Right lobe of liver (tissue), 6 donors: ENCODE measurements around the gene MCRIP1. TPM values are rescaled to one million over a fixed set of nuclear protein-coding genes. Genes with fewer than 3 reads are reported as not detected.
A peak's percentile ranks its signal among the peaks of the same experiment; 100 is the strongest.

ENCODE experiments used
- ATAC-seq, 4 donors: fragments of 200-7000 bp; cut with Tn5 transposase; one replicate each; pipeline ENCODE4 v1.9.1; 2020; ENCODE audit warnings: mild to moderate bottlenecking in 4 of 4, moderate library complexity in 4 of 4
- DNase-seq, 3 donors: peaks; one replicate each; pipeline ENCODE4 v3.0.0-alpha.2; 2020
- H3K27ac ChIP-seq, 3 donors: fragments of 200-600 bp; one replicate each; pipeline ENCODE4 v1.8.0; 2022
- H3K27me3 ChIP-seq, 2 donors: fragments of 200-600 bp; one replicate each; pipeline ENCODE4 v1.8.0; 2022
- H3K36me3 ChIP-seq, 4 donors: fragments of 200-600 bp; sonication (generic) in 1 of 4; one replicate each; pipeline versions ENCODE4 v1.5.1 to v1.8.0; 2017 to 2022; ENCODE audit warnings: control low read depth in 1 of 4
- H3K4me1 ChIP-seq, 4 donors: fragments of 200-600 bp; sonication (generic) in 1 of 4; one replicate each; pipeline versions ENCODE4 v1.5.1 to v1.8.0; 2017 to 2022; ENCODE audit warnings: control low read depth in 1 of 4
- H3K4me3 ChIP-seq, 3 donors: fragments of 200-600 bp; one replicate each; pipeline ENCODE4 v1.8.0; 2022
- H3K9me3 ChIP-seq, 4 donors: fragments of 200-600 bp; sonication (generic) in 1 of 4; one replicate each; pipeline versions ENCODE4 v1.5.1 to v1.8.0; 2017 to 2022; ENCODE audit warnings: control low read depth in 1 of 4
- CTCF ChIP-seq, 4 donors: fragments of 200-600 bp in 3 of 4; fragments of 450-650 bp in 1 of 4; IDR thresholded peaks; one replicate each; pipeline versions ENCODE4 v1.5.1 to v1.8.0; 2016 to 2022; ENCODE audit warnings: antibody characterized with exemption in 4 of 4, mild to moderate bottlenecking in 2 of 4
- POLR2A ChIP-seq: fragments of 450-650 bp; IDR thresholded peaks from one replicate; pipeline ENCODE4 v1.6.1; 2017; ENCODE audit warnings: antibody characterized with exemption, mild to moderate bottlenecking
- WGBS: methylation state at CpG from one replicate; pipeline ENCODE4 v1.1.6; 2018; ENCODE audit warnings: low coverage, low lambda C conversion rate; ENCODE audit not compliant: insufficient coverage; ENCODE audit errors: missing lambda C conversion rate; 5-methylcytosine and 5-hydroxymethylcytosine counted together
- intact Hi-C, 2 donors: fragments of 100-400 bp; cut with DNase I; formaldehyde crosslinking; loops; one replicate each; pipeline versions ENCODE4 v1.11.2 to v1.14.1; 2022
- long read RNA-seq: library from polyadenylated mRNA; unstranded; transcript quantifications from one replicate; pipeline ENCODE4 v2.0.0, GENCODE V29; 2019
- total RNA-seq, 6 experiments: library from RNA; depleted of rRNA in 2 of 6; stranded (reverse); fragments of >200 nt in 2 of 6; fragmentation: NEBNext Ultra II Directional in 3 of 6; extraction: Animal tissue kit (Norgen Biotek cat#: 25700) in 3 of 6; gene quantifications; one replicate each; pipeline versions ENCODE4 v1.1.0 to v1.2.4, GENCODE V29; 2016 to 2023
- donor health status: DM: no; HTN: yes; CAD: no.
- donor health status: DM: no; HTN: no; CAD: no.
- donor health status: DM: no; HTN: no; CAD: no.
- donor health status: DM: no; HTN: yes; CAD: no.
- donor health status: DM: no; HTN: yes; CAD: no.

MCRIP1 gene
- 10 to 100 TPM; 19.0 to 32.6 (median 25.7) TPM for total RNA-seq
- long read RNA-seq, partial matches to known transcripts: 0 of 5 reads
- long read RNA-seq, other reads (novel, unspliced or antisense): 1 of 5 reads

- intact Hi-C loops: no loop called here
- no peaks in the 10 kb centered on the region for H3K36me3 ChIP-seq
- DNase-seq: peak; percentile 97 to 98 (median 97)
- 5% methylated on average over 18 of the region's 76 CpGs for WGBS
- H3K4me3 ChIP-seq: peak within 1 kb of the TSS; percentile 86 to 91 (median 89)
- peak within 1 kb of the TSS; percentile 95 to 97 (median 96) for H3K27ac ChIP-seq
- H3K9me3 ChIP-seq: no peaks in the 10 kb centered on the region
- H3K4me1 ChIP-seq: peaks cover 0 to 18% (median 3%) of the 10 kb centered on the region in 4 donors
- TF ChIP-seq POLR2A (peak; percentile 90), CTCF (IDR thresholded peaks at IDR 0.05) (no peak)
- ATAC-seq: peak; percentile 79 to 86 (median 82)
- no peaks in the 10 kb centered on the region for H3K27me3 ChIP-seq
Measured at GRCh38 chr17:81833160-81833920, at the start of gene MCRIP1. TSS of gene MCRIP1 (minus strand) at chr17:81833291. CDS start at chr17:81824506, 8,785 bp downstream.

- WGBS: 83% methylated on average over 4 of the region's 5 CpGs
- ATAC-seq: no peak
- H3K36me3 ChIP-seq: peaks cover 0 to 11% (median 0%) of the 10 kb centered on the region in 4 donors
- H3K27ac ChIP-seq: no peak overlapping the region
- no peak overlapping the region for H3K4me3 ChIP-seq
- DNase-seq: no peak
- H3K27me3 ChIP-seq: no peaks in the 10 kb centered on the region
- no peaks in the 10 kb centered on the region for H3K9me3 ChIP-seq
- no peak for TF ChIP-seq POLR2A
- no peak for TF ChIP-seq CTCF (IDR thresholded peaks at IDR 0.05)
- no peaks in the 10 kb centered on the region for H3K4me1 ChIP-seq
- intact Hi-C loops: no loop called here
Measured at GRCh38 chr17:81879121-81879520, 46.0 kb upstream of the MCRIP1 start.

- intact Hi-C loops: no loop called here
- 87% methylated on average over 3 of the region's 3 CpGs for WGBS
- H3K27ac ChIP-seq: no peak overlapping the region
- TF ChIP-seq CTCF (IDR thresholded peaks at IDR 0.05): no peak
- no peak for TF ChIP-seq POLR2A
- H3K9me3 ChIP-seq: no peaks in the 10 kb centered on the region
- DNase-seq (no peak), ATAC-seq (no peak)
- peaks cover 0 to 11% (median 0%) of the 10 kb centered on the region in 4 donors for H3K36me3 ChIP-seq
- no peaks in the 10 kb centered on the region for H3K4me1 ChIP-seq
- no peaks in the 10 kb centered on the region for H3K27me3 ChIP-seq
- H3K4me3 ChIP-seq: no peak overlapping the region
Measured at GRCh38 chr17:81878294-81878693, 45.2 kb upstream of the MCRIP1 start.

- no peak for TF ChIP-seq POLR2A
- no peak for TF ChIP-seq CTCF (IDR thresholded peaks at IDR 0.05)
- Histone ChIP-seq H3K4me1 (peaks cover 0 to 4% (median 1%) of the 10 kb centered on the region in 4 donors), H3K27me3 (no peaks in the 10 kb centered on the region), H3K27ac (no peak overlapping the region), H3K9me3 (no peaks in the 10 kb centered on the region), H3K36me3 (peaks cover 0 to 8% (median 0%) of the 10 kb centered on the region in 4 donors), H3K4me3 (no peak overlapping the region)
- intact Hi-C loops: no loop called here
- no peak for ATAC-seq
- DNase-seq: no peak
- WGBS: 86% methylated on average over 3 of the region's 5 CpGs
Measured at GRCh38 chr17:81877569-81877968, 44.5 kb upstream of the MCRIP1 start.
